Myocyte (in vitro differentiated cells): ENCODE data around the gene KRTAP2-4. TPM values are rescaled to one million over a fixed set of nuclear protein-coding genes. Genes with fewer than 3 reads are reported as not detected.
"Not testable (repeated sequence)": the region's sequence is repeated elsewhere in the genome, so short reads cannot be mapped to it uniquely, and the experiment has no call there.

Experiments
- DNase-seq: peaks from one replicate; pipeline ENCODE4 v3.0.0-alpha.2; 2012; ENCODE audit warnings: low read depth
- total RNA-seq: library from RNA; depleted of rRNA; stranded (reverse); fragments of >200 nt; gene quantifications from 2 replicates; pipeline ENCODE4 v1.2.3, GENCODE V29; 2014

The KRTAP2-4 gene
- total RNA-seq, 1 donor from 2014 or later: not detected

DNA sequence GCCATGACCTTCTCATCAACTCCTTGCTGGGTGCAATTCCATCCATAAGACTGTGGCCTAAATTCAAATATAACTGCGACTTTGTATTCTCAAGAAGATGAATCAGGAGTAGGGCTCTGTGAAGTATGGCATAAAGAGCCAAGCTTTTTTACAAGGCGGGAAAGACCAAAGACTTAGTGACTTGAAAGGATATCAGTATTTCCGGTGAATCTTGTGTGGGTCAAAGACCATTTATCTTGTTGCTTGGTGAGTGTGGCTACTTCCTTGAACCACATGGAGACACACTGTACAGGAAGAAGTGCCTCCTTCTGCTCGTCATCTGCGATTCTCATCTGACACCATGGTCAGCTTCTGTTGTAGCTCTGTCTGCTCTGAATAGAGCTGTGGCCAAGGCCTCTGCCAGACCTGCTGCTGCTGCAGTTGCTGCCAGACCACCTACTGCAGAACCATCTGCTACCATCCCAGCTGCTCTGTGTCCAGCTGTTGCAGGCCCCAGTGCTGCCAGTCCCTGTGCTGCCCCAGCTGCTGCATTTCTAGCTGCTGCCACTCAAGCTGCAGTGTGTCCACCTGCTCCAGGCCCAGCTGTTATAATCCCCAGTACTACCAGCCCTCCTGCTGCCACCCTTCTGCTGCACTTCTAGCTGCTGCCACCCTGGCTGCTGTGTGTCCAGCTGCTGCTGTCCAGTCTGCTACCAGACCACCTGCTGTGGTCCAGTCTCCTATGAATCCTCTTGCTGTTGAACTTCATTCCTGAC is 6.1 kb upstream of the KRTAP2-4 start:
- peak; percentile 94 for DNase-seq

DNA sequence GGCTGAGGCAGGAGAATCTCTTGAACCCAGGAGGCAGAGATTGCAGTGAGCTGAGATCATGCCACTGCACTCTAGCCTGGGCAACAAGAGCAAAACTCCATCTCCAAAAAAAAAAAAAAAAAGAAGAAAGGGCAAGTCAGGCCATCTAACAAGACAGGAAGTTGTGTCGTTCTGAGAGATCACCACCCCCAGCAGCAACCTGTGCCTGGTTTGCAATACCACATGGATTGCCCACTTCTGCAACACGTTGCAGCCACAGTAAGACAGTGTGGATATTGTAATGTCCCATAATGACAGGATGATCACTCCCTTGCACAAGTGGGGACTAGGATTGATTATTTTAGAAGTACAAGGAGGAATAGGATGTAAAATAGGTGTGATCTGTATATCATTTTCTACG is 3.4 kb upstream of the KRTAP2-4 start:
- DNase-seq: no peak

DNA sequence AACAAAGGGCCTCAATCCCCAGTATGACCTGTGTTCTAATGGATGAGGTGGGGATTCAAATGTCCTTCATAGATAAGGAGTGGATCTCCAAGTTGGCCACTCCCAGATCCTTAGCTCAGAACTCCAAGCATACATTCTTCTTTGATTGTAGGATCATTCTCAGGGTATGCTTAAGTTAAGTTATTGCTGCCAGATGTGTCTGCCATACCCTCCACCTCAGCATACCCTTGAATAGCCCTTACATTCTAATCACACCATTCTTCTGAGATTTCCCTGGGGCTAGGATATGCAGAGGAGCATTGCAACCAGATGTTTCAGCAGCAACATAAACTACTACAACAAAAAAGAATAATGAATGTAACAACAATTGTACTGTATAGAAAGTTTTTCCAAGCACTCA is 1.6 kb upstream of the KRTAP2-4 start:
- DNase-seq: no peak

DNA sequence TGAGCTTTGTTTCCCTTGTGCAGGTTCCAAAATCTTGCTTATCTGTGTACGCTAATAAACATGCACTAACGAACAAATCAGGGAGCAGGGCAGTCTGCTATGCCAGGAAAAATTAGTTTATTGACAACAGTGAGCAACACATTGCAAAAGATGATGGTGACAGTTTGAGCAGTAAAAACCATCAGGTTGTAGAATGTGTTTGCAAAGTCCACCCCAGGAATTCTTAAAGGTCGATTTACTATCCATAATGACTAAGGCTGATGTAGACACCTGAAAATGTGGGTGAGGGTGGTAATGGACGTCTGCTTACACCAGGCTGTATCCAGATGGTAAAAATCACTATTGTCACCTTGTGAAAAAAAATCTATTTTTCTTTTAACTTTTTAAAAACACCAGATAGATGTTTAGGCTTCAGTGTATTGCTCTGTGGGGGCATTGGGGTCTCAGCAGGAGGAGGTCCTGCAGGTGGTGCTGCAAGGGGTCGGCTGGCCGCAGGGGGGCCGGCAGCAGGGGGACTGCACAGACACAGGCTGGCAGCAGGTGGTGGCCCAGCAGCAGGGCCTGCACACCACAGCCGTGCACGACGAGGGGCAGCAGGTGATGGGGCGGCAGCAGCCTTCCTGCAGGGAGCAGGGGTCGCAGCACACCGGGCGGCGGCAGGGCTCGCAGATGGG is 526 bp downstream of the KRTAP2-4 start:
- not testable (repeated sequence) for DNase-seq

DNA sequence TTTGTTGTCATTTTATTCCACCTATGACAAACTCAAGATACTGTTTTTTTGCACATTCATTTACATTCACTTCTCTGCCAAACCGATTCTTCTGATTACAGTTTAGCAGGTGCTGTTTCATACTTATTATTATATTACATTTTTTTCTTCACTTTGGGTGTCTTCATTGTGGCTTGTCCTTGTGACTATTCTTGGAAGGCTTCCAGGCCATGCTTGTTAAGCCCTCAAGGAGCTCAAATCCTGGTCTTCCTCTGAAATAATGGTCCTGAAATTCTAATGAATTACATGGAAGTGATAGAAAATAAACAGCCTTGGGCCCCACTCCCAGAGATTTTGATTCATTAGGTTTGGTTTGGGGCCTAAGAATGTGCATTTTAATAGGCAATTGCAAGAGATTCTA is 1.4 kb downstream of the KRTAP2-4 start:
- peak; percentile 26 for DNase-seq

DNA sequence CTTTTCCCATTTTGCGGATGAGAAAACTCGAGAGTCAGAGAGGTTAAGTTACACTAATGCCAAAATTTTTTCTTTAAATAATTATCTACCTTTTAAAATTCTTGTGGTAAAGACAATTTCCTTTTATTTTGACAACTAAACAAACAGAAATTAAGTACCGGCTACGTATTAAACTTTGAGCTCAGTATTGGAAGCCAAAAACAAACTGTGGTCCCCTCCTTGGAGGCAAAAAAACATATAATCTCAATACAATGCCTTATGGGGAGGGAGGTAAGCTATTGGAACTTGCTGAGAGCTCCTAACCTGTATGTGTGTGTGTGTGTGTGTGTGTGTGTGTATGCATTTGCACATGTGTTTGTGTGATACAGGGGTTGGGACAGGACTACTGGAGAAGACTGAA is 2.2 kb downstream of the KRTAP2-4 start:
- DNase-seq: no peak

DNA sequence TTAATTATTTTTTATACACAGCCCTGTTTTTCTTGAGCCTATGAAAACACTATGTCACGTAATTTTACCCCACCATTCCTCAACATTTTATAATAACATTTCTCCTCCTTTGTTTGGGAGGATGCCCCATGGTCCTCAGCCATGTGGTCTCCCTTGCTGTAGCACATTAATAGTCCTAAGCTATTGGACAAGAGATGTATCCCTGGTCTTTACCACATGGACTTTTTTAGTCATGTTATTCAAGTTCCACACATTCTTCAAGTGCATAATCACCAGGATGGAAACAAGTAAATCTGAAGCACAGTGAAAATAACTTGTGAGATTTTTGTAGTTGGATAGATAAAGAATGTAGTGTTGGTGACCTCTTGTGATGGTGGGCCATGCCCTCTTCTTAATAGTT is 3.7 kb downstream of the KRTAP2-4 start:
- DNase-seq: peak; percentile 84

- peak; percentile 91 for DNase-seq
Measured at GRCh38 chr17:41060052-41060604, 5.6 kb downstream of the KRTAP2-4 start, which contains the start of gene KRTAP2-3. KRTAP2-3 (minus strand) TSS chr17:41060114; CDS start chr17:41060050, 64 bp downstream.

GRCh38 chr17:41059276-41060051 is 6.2 kb downstream of the KRTAP2-4 start:
- DNase-seq: peak; percentile 73

DNA sequence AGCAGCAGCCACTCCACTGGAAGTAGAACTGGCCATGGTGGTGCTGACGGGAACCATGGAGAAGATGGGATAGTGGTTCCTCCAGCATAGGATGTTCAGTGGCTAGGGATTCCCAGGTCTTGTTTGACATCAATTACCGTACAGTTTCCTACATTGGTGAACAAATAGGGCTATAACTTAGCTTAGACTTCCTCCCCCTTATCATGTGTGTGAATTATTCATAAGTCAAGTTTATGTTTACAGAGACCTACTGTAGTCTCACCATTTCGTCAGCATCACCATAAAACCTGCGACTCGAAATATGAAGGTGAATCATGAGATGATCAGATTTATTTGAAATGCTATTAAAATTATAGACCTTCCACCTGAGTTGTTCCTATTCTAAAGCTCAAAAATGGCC is 6.9 kb downstream of the KRTAP2-4 start:
- no peak for DNase-seq

GRCh38 chr17:41057547-41057946 is 8.1 kb downstream of the KRTAP2-4 start:
- no peak for DNase-seq

DNA sequence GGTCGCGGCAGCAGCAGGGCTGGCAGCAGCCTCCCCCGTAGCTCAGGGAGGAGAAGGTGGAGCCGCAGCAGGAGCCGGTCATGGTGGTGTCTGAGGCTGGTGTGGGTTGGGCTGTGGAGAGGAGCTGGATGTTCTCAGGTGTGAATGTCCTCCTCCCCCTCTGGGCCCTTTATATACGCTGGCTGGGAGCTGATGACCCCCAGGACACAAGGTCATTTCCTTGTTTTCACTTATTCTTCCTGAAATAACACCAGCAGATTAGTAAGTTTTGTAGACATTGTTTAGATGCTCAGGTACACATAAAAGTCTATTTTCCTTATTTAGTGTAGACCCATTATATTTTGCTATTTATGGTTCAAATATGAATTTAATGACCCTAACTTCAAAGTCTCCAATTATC is 10.5 kb downstream of the KRTAP2-4 start, which contains the start of gene KRTAP2-2:
TSS of gene KRTAP2-2 (minus strand) at position 101 of the 400 bp plus-strand sequence. CDS start at position 82, 19 bp downstream.
- DNase-seq: not testable (repeated sequence)

DNA sequence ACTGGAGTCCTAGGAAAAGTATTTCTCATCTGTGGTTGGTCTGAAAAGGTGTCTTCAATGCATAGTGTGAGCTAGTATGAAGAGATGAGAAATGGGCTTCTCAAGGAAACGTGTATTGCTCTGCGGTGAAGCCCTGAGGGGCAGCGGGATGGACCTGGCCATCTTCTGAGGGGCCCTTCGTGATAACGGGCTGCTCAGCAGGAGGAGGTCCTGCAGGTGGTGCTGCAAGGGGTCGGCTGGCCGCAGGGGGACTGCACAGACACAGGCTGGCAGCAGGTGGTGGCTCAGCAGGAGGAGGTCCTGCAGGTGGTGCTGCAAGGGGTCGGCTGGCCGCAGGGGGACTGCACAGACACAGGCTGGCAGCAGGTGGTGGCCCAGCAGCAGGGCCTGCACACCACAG is 11.1 kb downstream of the KRTAP2-4 start:
- not testable (repeated sequence) for DNase-seq

DNA sequence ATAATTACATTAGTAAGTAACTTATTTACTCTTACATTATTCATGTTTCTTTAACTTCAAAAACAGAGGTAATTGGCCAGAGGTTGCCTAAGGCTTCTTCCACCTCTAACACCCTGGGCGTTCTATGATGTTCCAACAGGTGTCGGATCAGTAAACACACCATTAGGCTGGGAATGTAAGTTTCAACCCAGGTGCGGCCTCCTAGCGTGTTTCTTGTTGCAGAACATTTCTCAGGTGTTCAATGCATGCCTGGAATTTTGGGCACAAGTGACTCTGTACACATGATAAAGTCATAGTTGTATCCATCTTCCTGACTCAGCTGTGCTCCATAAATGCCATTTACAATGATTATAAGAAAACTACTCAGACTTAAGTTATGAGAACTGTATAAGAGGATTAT is 11.7 kb downstream of the KRTAP2-4 start:
- no peak for DNase-seq

DNA sequence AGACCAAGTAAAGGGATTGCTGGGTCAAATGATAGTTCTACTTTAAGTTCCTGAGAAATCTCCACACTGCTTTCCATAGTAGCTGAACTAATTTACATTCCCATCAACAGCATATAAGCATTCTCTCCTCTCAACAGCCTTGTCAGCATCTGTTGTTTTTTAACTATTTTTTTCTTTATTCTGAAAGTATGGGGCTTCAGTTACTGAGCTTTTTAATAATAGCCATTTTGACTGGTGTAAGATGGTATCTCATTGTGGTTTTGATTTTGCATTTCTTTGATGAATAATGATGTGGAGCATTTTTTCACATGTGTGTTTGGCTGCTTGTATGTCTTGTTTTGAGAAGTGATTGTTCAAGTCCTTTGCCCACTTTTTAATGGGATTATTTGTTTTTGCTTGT is 13.1 kb downstream of the KRTAP2-4 start:
- DNase-seq: peak; percentile 33

GRCh38 chr17:41049110-41049509 is 16.6 kb downstream of the KRTAP2-4 start:
- peak; percentile 85 for DNase-seq

DNA sequence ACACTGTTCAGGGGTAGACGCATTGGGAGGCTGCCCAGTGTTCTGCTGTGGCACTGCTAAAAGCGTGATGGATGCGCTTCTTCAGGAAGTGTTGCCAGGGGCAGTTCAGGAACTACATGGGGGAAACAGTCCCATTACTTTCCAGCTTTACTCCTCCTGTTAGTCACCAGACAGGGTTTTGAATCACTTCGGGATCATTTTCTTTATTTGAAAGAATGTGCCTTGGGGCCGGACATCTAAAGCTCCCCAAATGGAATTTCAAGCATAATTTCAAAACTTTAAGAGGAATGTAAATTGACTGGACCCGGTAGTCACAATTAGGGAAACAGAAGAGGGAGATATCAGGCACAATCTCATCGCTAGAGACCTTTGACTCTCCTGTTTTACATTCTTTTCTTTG is 17.2 kb downstream of the KRTAP2-4 start:
- DNase-seq: no peak

GRCh38 chr17:41046735-41047465 is 18.8 kb downstream of the KRTAP2-4 start, which contains the start of gene KRTAP2-1:
KRTAP2-1 (minus strand) TSS chr17:41047316; CDS start chr17:41047267, 49 bp downstream.
- DNase-seq: not testable (repeated sequence)

DNA sequence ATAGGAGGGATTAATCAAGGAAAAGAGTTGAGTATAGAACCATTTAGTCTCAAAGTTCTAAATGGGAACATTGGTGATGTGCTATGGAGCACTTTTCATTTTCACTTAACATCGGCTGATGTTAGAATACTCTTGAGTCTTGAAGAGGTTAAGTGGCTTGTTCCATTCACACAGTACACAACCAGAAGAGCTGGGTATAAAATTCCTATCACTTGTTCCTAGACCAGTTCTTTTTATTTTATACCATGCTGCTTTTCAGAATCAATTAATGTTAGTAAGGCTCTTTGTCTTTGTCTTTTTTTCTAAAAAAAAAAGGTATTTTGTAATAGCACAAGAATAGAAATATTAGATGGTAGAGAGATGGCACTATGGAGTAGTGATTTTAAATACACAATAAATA is 22.7 kb downstream of the KRTAP2-4 start:
- no peak for DNase-seq

GRCh38 chr17:41040783-41041571 is 24.7 kb downstream of the KRTAP2-4 start, which contains the start of gene KRTAP1-1:
KRTAP1-1 (minus strand) TSS chr17:41041450; CDS start chr17:41041397, 53 bp downstream.
- DNase-seq: peak; percentile 84
